Neural progenitor cell (in vitro differentiated cells): ENCODE measurements around the gene MAK.
"Not testable (repeated sequence)": the region's sequence is repeated elsewhere in the genome, so short reads cannot be mapped to it uniquely, and the experiment has no call there.

Experiments used
- EZH2 ChIP-seq: fragments of 200-600 bp; sonication (generic); IDR thresholded peaks from 2 replicates; pipeline ENCODE4 v1.6.1; 2017; ENCODE audit warnings: antibody characterized with exemption, mild to moderate bottlenecking, moderate library complexity
- TF ChIP-seq, protein P1 (sequence below): fragments of 200-600 bp; sonication (generic); IDR thresholded peaks from 2 replicates; pipeline ENCODE4 v1.5.1; 2017; ENCODE audit warnings: antibody characterized with exemption, mild to moderate bottlenecking

DNA sequence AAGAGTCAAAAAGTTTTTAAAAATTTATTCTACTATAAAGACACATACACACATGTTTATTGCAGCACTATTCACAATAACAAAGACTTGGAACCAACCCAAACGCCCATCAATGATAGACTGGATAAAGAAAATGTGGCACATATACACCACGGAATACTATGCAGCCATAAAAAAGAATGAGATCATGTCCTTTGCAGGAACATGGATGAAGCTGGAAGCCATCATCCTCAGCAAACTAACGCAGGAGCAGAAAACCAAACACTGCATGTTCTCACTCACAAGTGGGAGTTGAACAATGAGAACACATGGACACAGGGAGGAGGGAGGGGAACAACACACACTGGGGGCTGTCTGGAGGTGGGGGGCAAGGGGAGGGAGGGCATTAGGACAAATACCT lies 28.4 kb upstream of the MAK start:
- TF ChIP-seq, protein P1, sequence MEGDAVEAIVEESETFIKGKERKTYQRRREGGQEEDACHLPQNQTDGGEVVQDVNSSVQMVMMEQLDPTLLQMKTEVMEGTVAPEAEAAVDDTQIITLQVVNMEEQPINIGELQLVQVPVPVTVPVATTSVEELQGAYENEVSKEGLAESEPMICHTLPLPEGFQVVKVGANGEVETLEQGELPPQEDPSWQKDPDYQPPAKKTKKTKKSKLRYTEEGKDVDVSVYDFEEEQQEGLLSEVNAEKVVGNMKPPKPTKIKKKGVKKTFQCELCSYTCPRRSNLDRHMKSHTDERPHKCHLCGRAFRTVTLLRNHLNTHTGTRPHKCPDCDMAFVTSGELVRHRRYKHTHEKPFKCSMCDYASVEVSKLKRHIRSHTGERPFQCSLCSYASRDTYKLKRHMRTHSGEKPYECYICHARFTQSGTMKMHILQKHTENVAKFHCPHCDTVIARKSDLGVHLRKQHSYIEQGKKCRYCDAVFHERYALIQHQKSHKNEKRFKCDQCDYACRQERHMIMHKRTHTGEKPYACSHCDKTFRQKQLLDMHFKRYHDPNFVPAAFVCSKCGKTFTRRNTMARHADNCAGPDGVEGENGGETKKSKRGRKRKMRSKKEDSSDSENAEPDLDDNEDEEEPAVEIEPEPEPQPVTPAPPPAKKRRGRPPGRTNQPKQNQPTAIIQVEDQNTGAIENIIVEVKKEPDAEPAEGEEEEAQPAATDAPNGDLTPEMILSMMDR, result not testable (repeated sequence)
- TF ChIP-seq EZH2, result not testable (repeated sequence)
